ENCODE data around the gene LRRC23.

- TF ChIP-seq CTCF (IDR thresholded peaks at IDR 0.05) (peak in 1 of 6 experiments; percentile 7), POLR2A (IDR thresholded peaks at IDR 0.05) (peak; percentile 86 to 97)
Measured at GRCh38 chr12:6943722-6944380, 39.2 kb downstream of the LRRC23 start, which contains the start of the genes C12orf57 and RNU7-1.

Measured in Peyer's patch (tissue), 4 donors.